IMR-90 (cell line): ENCODE measurements around the gene SKA3. TPM values are rescaled to one million over a fixed set of nuclear protein-coding genes. Genes with fewer than 3 reads are reported as not detected.

Experiments
- ATAC-seq: fragments of 200-7000 bp; cut with Tn5 transposase; 2 replicates; pipeline ENCODE4 v1.9.1; 2020; ENCODE audit warnings: low read depth, mild to moderate bottlenecking, moderate library complexity
- BruUV-seq: library from RNA; stranded (reverse); fragments of 400-500 nt; replicated peaks from 2 replicates; lab custom pipeline; 2021; lab: Mats Ljungman, UMichigan
- CTCF ChIA-PET: fragments of 300-600 bp; formaldehyde crosslinking; extraction: SDS; loops from one replicate; lab custom pipeline; 2021; ENCODE audit warnings: antibody characterized with exemption; lab: Yijun Ruan, JAX
- POLR2A ChIA-PET: fragments of 300-600 bp; sonication (Branson Sonifier 250); formaldehyde crosslinking; loops from one replicate; lab custom pipeline; 2022; ENCODE audit warnings: antibody characterized with exemption; ENCODE audit not compliant: unreplicated experiment; lab: Charles Lee
- DNase-seq: peaks from one replicate; pipeline ENCODE4 v3.0.0; 2013
- H2AFZ ChIP-seq: replicated peaks from 2 replicates; pipeline ENCODE3; 2013; ENCODE audit warnings: low read length, mild to moderate bottlenecking; ENCODE audit not compliant: poor library complexity
- H2AK5ac ChIP-seq: 2 replicates; pipeline ENCODE4 v1.6.1; 2013; ENCODE audit warnings: low read depth, low read length, inconsistent platforms
- H2AK9ac ChIP-seq: replicated peaks from 2 replicates; pipeline ENCODE3; 2013; ENCODE audit warnings: mild to moderate bottlenecking, low read depth, low read length, moderate library complexity; ENCODE audit not compliant: poor library complexity
- H2BK120ac ChIP-seq: 2 replicates; pipeline ENCODE4 v1.6.1; 2013; ENCODE audit warnings: low read depth, low read length, inconsistent platforms
- H2BK15ac ChIP-seq: 3 replicates; pipeline ENCODE4 v1.6.1; 2013; ENCODE audit warnings: low read depth, low read length, inconsistent platforms
- H2BK20ac ChIP-seq: 2 replicates; pipeline ENCODE4 v1.6.1; 2013; ENCODE audit warnings: low read depth, mild to moderate bottlenecking, inconsistent platforms, low read length, moderate library complexity
- H2BK5ac ChIP-seq: 2 replicates; pipeline ENCODE4 v1.6.1; 2013; ENCODE audit warnings: mild to moderate bottlenecking, low read depth, low read length, inconsistent platforms; ENCODE audit not compliant: poor library complexity, severe bottlenecking
- H3K14ac ChIP-seq: replicated peaks from 2 replicates; pipeline ENCODE4 v1.6.1; 2013; ENCODE audit warnings: low read depth, low read length, inconsistent platforms
- H3K18ac ChIP-seq: 2 replicates; pipeline ENCODE4 v1.6.1; 2013; ENCODE audit warnings: low read depth, low read length, control low read depth
- H3K23ac ChIP-seq: 2 replicates; pipeline ENCODE4 v1.6.1; 2013; ENCODE audit warnings: low read depth, low read length, inconsistent platforms
- H3K27ac ChIP-seq: 2 replicates; pipeline ENCODE4 v1.5.1; 2013; ENCODE audit warnings: mild to moderate bottlenecking, control low read depth, low read length; ENCODE audit not compliant: insufficient read depth
- H3K27me3 ChIP-seq: 2 replicates; pipeline ENCODE4 v1.6.1; 2013; ENCODE audit warnings: low read length; ENCODE audit not compliant: control insufficient read depth, insufficient read depth
- H3K36me3 ChIP-seq: 2 replicates; pipeline ENCODE4 v1.6.1; 2013; ENCODE audit warnings: low read length, mixed read lengths; ENCODE audit not compliant: control insufficient read depth, insufficient read depth
- H3K4ac ChIP-seq: 2 replicates; pipeline ENCODE4 v1.6.1; 2013; ENCODE audit warnings: low read depth, low read length, inconsistent platforms
- H3K4me1 ChIP-seq: 2 replicates; pipeline ENCODE4 v1.6.1; 2013; ENCODE audit warnings: low read length, mixed read lengths; ENCODE audit not compliant: control insufficient read depth, insufficient read depth
- H3K4me2 ChIP-seq: 2 replicates; pipeline ENCODE4 v1.6.1; 2013; ENCODE audit warnings: low read depth, mild to moderate bottlenecking, control low read depth, low read length, moderate library complexity
- H3K4me3 ChIP-seq: 2 replicates; pipeline ENCODE4 v1.5.1; 2013; ENCODE audit warnings: low read depth, mild to moderate bottlenecking, control low read depth, low read length, moderate library complexity; ENCODE audit not compliant: insufficient read depth
- H3K56ac ChIP-seq: 2 replicates; pipeline ENCODE4 v1.6.1; 2013; ENCODE audit warnings: low read length, inconsistent platforms; ENCODE audit not compliant: insufficient read depth; ENCODE audit errors: extremely low read depth
- H3K79me1 ChIP-seq, 2 experiments: 2 replicates each; pipeline ENCODE4 v1.6.1; 2013; ENCODE audit warnings: low read length in 2 of 2, inconsistent platforms in 1 of 2, low read depth in 1 of 2
- H3K9ac ChIP-seq: 2 replicates; pipeline ENCODE4 v1.6.1; 2013; ENCODE audit warnings: low read depth, low read length, control low read depth
- H3K9me1 ChIP-seq: 2 replicates; pipeline ENCODE4 v1.6.1; 2013; ENCODE audit warnings: low read length, inconsistent platforms; ENCODE audit not compliant: insufficient read depth
- H3K9me3 ChIP-seq: 2 replicates; pipeline ENCODE4 v1.6.1; 2013; ENCODE audit warnings: low read length; ENCODE audit not compliant: control insufficient read depth, insufficient read depth
- H4K20me1 ChIP-seq: 2 replicates; pipeline ENCODE4 v1.6.1; 2013; ENCODE audit warnings: low read length, inconsistent platforms; ENCODE audit not compliant: insufficient read depth
- H4K5ac ChIP-seq: 2 replicates; pipeline ENCODE4 v1.6.1; 2013; ENCODE audit warnings: mild to moderate bottlenecking, low read depth, low read length, control low read depth
- H4K8ac ChIP-seq, 2 experiments: 2 replicates each; pipeline ENCODE4 v1.6.1; 2013; ENCODE audit warnings: low read depth in 2 of 2, low read length in 2 of 2, control low read depth in 1 of 2, inconsistent platforms in 1 of 2
- H4K91ac ChIP-seq: 2 replicates; pipeline ENCODE4 v1.6.1; 2013; ENCODE audit warnings: low read depth, low read length, inconsistent platforms; ENCODE audit not compliant: insufficient read depth
- BHLHE40 ChIP-seq: fragments of 150-350 bp; IDR thresholded peaks from 2 replicates; pipeline ENCODE4 v1.6.1; 2016; ENCODE audit warnings: mild to moderate bottlenecking, low read depth, low read length
- CEBPB ChIP-seq: IDR thresholded peaks from 2 replicates; pipeline ENCODE4 v1.6.1; 2012; ENCODE audit warnings: low read depth, low read length, improper control_type of control experiment
- CHD1 ChIP-seq: IDR thresholded peaks from 2 replicates; pipeline ENCODE4 v1.6.1; 2012; ENCODE audit warnings: low read depth, low read length, improper control_type of control experiment
- FOS ChIP-seq: fragments of 150-350 bp; IDR thresholded peaks from 2 replicates; pipeline ENCODE4 v1.6.1; 2016; ENCODE audit warnings: low read depth, low read length
- MAFK ChIP-seq: IDR thresholded peaks from 2 replicates; pipeline ENCODE4 v1.6.1; 2012; ENCODE audit warnings: low read depth, low read length, improper control_type of control experiment
- MAZ ChIP-seq: IDR thresholded peaks from 2 replicates; pipeline ENCODE4 v1.6.1; 2012; ENCODE audit warnings: low read depth, mild to moderate bottlenecking, low read length, improper control_type of control experiment, moderate library complexity, borderline replicate concordance
- MXI1 ChIP-seq: IDR thresholded peaks from 2 replicates; pipeline ENCODE4 v1.6.1; 2012; ENCODE audit warnings: low read depth, mild to moderate bottlenecking, low read length, moderate library complexity, borderline replicate concordance
- POLR2A ChIP-seq: IDR thresholded peaks from 2 replicates; pipeline ENCODE4 v1.6.1; 2012; ENCODE audit warnings: mild to moderate bottlenecking, low read depth, low read length
- RAD21 ChIP-seq: IDR thresholded peaks from 2 replicates; pipeline ENCODE4 v1.6.1; 2012; ENCODE audit warnings: low read length, improper control_type of control experiment
- RCOR1 ChIP-seq: IDR thresholded peaks from 2 replicates; pipeline ENCODE4 v1.6.1; 2012; ENCODE audit warnings: mild to moderate bottlenecking, low read length, improper control_type of control experiment; ENCODE audit not compliant: insufficient replicate concordance
- RFX5 ChIP-seq: IDR thresholded peaks from 2 replicates; pipeline ENCODE4 v1.8.0; 2012; ENCODE audit warnings: low read depth, mild to moderate bottlenecking, low read length, moderate library complexity
- WGBS, 2 experiments: methylation state at CpG; one replicate each; pipeline versions ENCODE4 v1.1.5 to v1.1.7; 2013; ENCODE audit warnings: missing lambda C conversion rate in 2 of 2; ENCODE audit not compliant: insufficient read length in 1 of 2; ENCODE audit errors: extremely low coverage in 2 of 2; 5-methylcytosine and 5-hydroxymethylcytosine counted together
- dilution Hi-C: fragments of 300-500 bp; cut with HindIII; formaldehyde crosslinking; loops from one replicate; pipeline ENCODE4 v1.14.3; 2018; ENCODE audit warnings: low sequenced_read_pairs; ENCODE audit not compliant: unreplicated experiment
- in situ Hi-C: fragments of 300-500 bp; cut with MboI; formaldehyde crosslinking; loops from 3 replicates; pipeline ENCODE4 v1.14.3; 2019; ENCODE audit warnings: low sequenced_read_pairs, inconsistent platforms, mixed read lengths
- intact Hi-C: fragments of 100-400 bp; cut with micrococcal nuclease; formaldehyde crosslinking; loops from 2 replicates; pipeline ENCODE4 v1.10.0; 2022
- polyA plus RNA-seq, 3 experiments: library from polyadenylated mRNA; depleted of rRNA; stranded (reverse); fragments of >200 nt; gene quantifications; 2 replicates each; pipeline ENCODE4 v1.2.3, GENCODE V29; 2012; ENCODE audit warnings: low replicate concordance in 1 of 3
- total RNA-seq: library from RNA; depleted of rRNA; stranded (reverse); fragments of >200 nt; gene quantifications from 2 replicates; pipeline ENCODE4 v1.2.3, GENCODE V29; 2012
- TF ChIP-seq, protein P1 (sequence below): fragments of 150-350 bp; IDR thresholded peaks from 2 replicates; pipeline ENCODE4 v1.6.1; 2017; ENCODE audit warnings: mild to moderate bottlenecking, antibody characterized with exemption, low read length, low read depth
- TF ChIP-seq, protein P2 (sequence below): fragments of 150-350 bp; IDR thresholded peaks from 2 replicates; pipeline ENCODE4 v1.6.1; 2016; ENCODE audit warnings: low read depth, mild to moderate bottlenecking, low read length, moderate library complexity, borderline replicate concordance
- TF ChIP-seq, protein P3 (sequence below): conservative IDR thresholded peaks from 2 replicates; pipeline ENCODE4 v1.5.1; 2012; ENCODE audit warnings: mild to moderate bottlenecking, low read depth, low read length, improper control_type of control experiment

SKA3 gene
- total and polyA plus RNA-seq, 2 of the 4 experiments (the other 2 are of a cell fraction) = 11.7 to 15.6 TPM

DNA sequence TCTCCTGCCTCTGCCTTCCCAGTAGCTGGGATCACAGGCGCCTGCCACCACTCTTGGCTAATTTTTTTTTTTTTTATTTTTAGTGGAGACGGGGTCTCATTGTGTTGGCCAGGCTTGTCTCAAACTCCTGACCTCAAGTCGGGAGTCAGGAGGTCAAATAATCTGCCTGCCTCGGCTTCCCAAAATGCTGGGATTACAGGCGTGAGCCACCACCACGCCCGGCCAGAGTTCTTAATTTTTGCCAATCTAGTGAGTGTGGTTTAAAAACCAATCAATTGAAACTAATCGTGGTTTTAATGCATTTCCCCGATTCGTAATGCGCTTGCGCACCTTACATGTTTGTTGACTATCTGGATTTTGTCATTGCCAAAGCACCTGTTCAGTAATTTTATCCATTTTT, 37.0 kb downstream of the SKA3 start:
- TF ChIP-seq, protein P1, sequence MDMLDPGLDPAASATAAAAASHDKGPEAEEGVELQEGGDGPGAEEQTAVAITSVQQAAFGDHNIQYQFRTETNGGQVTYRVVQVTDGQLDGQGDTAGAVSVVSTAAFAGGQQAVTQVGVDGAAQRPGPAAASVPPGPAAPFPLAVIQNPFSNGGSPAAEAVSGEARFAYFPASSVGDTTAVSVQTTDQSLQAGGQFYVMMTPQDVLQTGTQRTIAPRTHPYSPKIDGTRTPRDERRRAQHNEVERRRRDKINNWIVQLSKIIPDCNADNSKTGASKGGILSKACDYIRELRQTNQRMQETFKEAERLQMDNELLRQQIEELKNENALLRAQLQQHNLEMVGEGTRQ = no peak
- TF ChIP-seq POLR2A (no peak), CHD1 (no peak), MXI1 (no peak), FOS (no peak), MAFK (no peak), RAD21 (no peak), CEBPB (no peak), RCOR1 (no peak), MAZ (no peak), RFX5 (no peak), BHLHE40 (no peak)
- TF ChIP-seq, protein P2, sequence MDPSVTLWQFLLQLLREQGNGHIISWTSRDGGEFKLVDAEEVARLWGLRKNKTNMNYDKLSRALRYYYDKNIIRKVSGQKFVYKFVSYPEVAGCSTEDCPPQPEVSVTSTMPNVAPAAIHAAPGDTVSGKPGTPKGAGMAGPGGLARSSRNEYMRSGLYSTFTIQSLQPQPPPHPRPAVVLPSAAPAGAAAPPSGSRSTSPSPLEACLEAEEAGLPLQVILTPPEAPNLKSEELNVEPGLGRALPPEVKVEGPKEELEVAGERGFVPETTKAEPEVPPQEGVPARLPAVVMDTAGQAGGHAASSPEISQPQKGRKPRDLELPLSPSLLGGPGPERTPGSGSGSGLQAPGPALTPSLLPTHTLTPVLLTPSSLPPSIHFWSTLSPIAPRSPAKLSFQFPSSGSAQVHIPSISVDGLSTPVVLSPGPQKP = no peak
- TF ChIP-seq, protein P3, sequence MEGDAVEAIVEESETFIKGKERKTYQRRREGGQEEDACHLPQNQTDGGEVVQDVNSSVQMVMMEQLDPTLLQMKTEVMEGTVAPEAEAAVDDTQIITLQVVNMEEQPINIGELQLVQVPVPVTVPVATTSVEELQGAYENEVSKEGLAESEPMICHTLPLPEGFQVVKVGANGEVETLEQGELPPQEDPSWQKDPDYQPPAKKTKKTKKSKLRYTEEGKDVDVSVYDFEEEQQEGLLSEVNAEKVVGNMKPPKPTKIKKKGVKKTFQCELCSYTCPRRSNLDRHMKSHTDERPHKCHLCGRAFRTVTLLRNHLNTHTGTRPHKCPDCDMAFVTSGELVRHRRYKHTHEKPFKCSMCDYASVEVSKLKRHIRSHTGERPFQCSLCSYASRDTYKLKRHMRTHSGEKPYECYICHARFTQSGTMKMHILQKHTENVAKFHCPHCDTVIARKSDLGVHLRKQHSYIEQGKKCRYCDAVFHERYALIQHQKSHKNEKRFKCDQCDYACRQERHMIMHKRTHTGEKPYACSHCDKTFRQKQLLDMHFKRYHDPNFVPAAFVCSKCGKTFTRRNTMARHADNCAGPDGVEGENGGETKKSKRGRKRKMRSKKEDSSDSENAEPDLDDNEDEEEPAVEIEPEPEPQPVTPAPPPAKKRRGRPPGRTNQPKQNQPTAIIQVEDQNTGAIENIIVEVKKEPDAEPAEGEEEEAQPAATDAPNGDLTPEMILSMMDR = no peak
- no TSS peak for BruUV-seq
- no peak overlapping the region for H3K18ac ChIP-seq
- peaks cover 14% of the 10 kb centered on the region; the same call in 1 of the 2 replicates for H4K20me1 ChIP-seq
- H3K27me3 ChIP-seq = no peaks in the 10 kb centered on the region
- H3K14ac ChIP-seq = no peak overlapping the region
- no peak overlapping the region for H2AFZ ChIP-seq
- WGBS, 2 experiments = 100% methylated on average over 3 of the region's 12 CpGs; no CpG with 5 or more reads in 1 of the 2 experiments
- ATAC-seq (no peak), DNase-seq (no peak)
- 0 out of 2 replicates have a peak overlapping the region, but pooled peaks have one; percentile 44 for H4K91ac ChIP-seq
- H3K56ac ChIP-seq = no peak overlapping the region
- no peak overlapping the region; the same call in 1 of the 2 replicates for H2AK5ac ChIP-seq
- H3K79me1 ChIP-seq = peaks cover 7 to 31% of the 10 kb centered on the region in 2 experiments; a peak in 3 of 4 replicates
- no peak overlapping the region for H3K9ac ChIP-seq
- peak overlapping the region; percentile 71; the same call in 1 of the 2 replicates for H4K5ac ChIP-seq
- in situ Hi-C loops (no loop called here), intact Hi-C loops (no loop called here), dilution Hi-C loops (no loop called here)
- H3K9me3 ChIP-seq = no peaks in the 10 kb centered on the region
- H3K4me2 ChIP-seq = no peak overlapping the region; the same call in 1 of the 2 replicates
- no peak overlapping the region for H3K23ac ChIP-seq
- H3K4me3 ChIP-seq = no peak overlapping the region
- H3K36me3 ChIP-seq = peaks cover 6% of the 10 kb centered on the region
- ChIA-PET POLR2A (no interaction called here), CTCF (no interaction called here)
- no peak overlapping the region for H2AK9ac ChIP-seq
- no peak overlapping the region for H3K27ac ChIP-seq
- no peak overlapping the region for H2BK15ac ChIP-seq
- H3K4me1 ChIP-seq = peaks cover 1% of the 10 kb centered on the region; the same call in 1 of the 2 replicates
- H2BK5ac ChIP-seq = peak overlapping the region; percentile 92
- peak overlapping the region; percentile 84 to 94 for H4K8ac ChIP-seq
- no peak overlapping the region for H2BK120ac ChIP-seq
- peak overlapping the region; percentile 48; the same call in 1 of the 2 replicates for H3K4ac ChIP-seq
- H2BK20ac ChIP-seq = no peak overlapping the region
- H3K9me1 ChIP-seq = no peaks in the 10 kb centered on the region; the same call in 1 of the 2 replicates
